Stimulated activated CD8-positive, alpha-beta memory T cell treated with anti-CD3 and anti-CD28 coated beads, Interleukin-15, amount 100 ng/mL, for 1 hour (primary cell): ENCODE results near the gene TUBGCP3.
"Not testable (repeated sequence)": the region's sequence is repeated elsewhere in the genome, so short reads cannot be mapped to it uniquely, and the experiment has no call there.

Experiments
- DNase-seq: peaks from one replicate; pipeline ENCODE4 v3.0.0-alpha.2; 2020; ENCODE audit warnings: low read depth

The TUBGCP3 gene

DNA sequence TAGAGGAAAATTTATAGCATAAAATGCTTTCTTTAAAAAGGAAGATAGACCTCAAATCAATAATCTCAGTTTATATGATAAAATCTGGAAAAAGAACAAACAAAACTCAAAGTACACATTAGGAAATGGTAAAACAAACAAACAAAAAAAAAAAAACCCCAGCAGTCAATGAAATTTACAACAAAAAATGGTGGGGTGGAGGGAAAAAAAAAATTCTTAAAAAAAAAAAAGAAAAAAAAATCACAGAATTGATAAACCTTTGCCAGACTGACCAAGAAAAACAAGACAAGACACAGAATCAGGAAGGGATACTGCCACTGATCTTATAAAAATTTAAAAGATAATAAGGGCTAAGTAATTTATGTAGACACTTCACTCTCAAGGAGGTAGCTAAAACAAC is 11.2 kb downstream of the TUBGCP3 start:
- no peak for DNase-seq

DNA sequence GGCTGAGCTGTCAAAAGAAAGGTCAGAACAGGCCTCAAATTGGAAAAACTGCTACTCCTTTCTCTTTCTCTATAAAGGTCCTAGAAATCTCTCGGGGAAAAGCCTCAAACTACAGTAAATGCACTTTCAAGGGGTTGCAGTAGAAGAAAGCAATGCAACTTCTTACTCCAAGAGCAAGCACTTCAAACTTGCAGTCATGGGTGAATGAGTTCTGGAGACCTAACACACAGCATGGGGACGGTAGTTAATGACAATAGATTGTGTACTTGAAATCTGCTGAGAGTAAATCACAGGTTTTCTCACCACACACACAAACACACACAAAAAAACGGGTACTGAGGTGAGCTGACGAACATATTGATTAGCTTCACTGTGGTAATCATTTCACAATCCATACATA is 11.8 kb downstream of the TUBGCP3 start:
- DNase-seq: no peak

DNA sequence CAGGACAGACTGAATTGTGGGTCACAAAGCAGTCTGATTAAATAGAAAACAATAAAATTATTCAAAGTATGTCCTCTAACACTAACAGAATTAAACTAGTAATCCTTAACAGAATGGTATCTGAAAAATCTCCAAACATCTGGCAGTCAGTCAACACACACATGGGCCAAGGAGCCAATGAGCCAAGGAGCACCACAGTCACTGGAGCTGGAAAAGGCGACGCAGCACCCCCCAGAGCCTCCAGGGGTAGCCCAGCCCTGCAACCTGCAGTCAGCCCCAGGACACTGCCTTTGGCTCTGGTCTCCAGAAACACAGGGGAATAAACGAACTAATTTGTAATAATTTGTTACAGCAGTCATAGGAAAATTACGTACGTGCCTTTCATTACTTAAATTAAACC is 12.3 kb downstream of the TUBGCP3 start:
- no peak for DNase-seq

GRCh38 chr13:112574834-112575613 is 12.9 kb downstream of the TUBGCP3 start:
- no peak for DNase-seq

GRCh38 chr13:112574416-112574815 is 13.5 kb downstream of the TUBGCP3 start:
- no peak for DNase-seq

- DNase-seq: no peak
These were observed 14.2 kb downstream of the TUBGCP3 start for GRCh38 chr13:112573710-112574109.

DNA sequence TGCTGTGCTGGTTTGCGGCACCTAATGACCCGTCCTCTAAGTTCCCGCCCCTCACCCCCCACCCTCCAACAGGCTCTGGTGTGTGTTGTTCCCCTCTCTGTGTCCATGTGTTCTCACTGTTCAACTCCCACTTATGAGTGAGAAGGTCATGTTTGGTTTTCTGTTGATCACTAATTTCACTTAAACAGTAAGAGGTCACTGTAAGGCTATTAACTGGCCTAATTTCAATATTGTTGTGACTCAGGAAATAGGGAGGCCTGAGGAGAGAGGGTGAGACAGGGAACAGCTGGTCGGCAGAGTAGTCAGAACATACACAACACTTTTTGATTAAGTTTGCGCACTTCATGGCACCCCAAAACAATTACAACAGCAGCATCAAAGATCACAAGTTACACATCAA is 15.6 kb downstream of the TUBGCP3 start:
- DNase-seq: no peak

DNA sequence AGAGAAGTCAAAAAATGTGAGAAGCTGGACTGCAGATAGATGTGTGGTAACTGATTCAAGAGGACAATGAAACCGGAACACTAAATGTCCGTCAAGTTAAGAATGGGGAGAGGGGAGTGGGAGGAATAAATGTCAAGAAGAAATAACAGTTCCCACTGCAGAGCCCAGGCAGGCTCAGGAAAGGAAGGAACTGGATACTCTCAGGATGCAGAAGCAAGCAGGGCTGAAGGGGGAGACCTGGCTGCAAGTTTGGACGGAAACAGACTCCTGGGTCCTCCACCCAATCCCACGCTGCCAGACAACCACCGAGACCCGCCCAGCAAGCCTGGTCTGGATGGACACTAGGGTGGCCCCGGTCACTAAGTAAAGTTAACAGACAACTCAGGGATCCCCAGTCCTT is 18.1 kb downstream of the TUBGCP3 start:
- no peak for DNase-seq

DNA sequence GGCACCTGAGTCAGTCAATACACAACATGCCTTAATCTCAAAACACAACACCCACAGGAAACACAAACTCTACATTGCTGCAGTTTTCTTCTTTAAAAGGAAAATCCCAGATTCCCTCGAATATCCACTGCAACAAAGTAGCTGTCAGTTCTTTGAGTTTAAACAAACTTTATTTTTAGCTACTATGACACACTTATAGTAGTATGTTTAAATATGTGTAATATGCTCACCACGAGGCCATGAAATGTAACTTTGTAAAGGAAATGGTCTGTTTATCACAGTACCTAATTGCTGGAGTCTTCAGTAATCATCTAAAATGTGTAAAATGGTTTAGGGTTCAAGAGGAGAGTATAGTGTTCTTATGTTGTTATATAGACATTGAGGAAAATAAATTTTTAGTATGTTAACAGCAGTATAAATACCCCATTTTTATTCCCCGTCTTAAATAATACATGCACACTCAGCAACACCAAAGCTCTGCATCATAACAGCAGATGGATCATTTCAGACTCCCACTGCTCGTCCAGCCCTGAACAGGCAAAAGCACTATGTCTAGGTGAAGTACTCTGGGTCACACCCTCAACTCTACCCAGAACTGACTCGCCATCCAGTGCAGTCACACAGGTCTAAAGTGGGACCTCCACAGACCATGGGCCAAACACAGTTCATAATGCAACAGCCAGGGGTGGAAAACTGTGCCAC is 20.6 kb downstream of the TUBGCP3 start:
- DNase-seq: no peak

DNA sequence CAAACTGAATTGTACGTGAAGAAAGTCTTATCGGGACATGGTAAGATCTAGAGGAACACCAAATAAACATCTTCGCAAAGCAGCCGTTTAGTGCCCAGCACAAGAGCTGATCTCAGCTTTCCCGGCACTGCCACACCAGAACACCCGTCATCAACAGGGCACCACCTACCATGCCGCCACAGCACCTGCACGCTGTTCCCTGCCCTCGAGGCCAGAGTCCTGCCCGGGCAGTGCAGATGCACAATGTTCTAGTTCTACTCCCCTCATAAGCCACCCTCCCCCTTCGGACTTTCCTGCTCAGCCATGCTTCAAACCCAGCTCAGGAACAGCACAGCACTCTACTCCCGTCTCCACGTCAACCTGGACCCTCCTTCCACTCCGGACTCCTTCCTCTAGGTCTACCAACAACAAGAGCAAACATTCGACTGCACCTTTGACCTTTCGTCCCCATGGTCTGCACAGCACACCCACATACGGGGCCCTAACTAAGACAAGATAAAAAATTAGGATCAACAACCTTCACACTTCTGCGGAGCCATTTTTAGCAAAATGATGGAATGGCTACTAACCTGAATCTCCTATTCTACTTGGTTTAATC is 25.1 kb downstream of the TUBGCP3 start:
- DNase-seq: no peak

GRCh38 chr13:112562254-112562653 is 25.7 kb downstream of the TUBGCP3 start:
- DNase-seq: no peak

DNA sequence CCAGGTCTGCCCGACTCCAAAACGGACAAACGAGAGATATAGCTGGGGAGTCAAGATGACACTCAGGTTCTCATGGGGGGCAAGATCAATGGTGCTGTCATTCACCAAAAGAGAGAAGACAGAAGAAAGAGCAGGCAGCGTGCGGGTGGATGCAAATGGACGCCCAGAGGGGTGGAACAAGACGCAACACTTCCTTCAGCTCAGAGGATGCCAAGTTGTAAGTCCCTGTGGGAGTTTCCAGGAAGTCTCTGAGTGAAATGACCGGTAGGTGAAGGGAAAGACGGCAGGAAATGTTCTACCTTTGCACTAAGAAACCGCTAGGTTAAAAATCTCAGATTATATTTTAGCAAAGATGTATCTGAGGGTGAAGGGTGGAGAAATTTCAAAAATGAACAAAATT is 26.5 kb downstream of the TUBGCP3 start:
- DNase-seq: no peak

GRCh38 chr13:112558696-112559418 is 29.1 kb downstream of the TUBGCP3 start:
- DNase-seq: no peak

DNA sequence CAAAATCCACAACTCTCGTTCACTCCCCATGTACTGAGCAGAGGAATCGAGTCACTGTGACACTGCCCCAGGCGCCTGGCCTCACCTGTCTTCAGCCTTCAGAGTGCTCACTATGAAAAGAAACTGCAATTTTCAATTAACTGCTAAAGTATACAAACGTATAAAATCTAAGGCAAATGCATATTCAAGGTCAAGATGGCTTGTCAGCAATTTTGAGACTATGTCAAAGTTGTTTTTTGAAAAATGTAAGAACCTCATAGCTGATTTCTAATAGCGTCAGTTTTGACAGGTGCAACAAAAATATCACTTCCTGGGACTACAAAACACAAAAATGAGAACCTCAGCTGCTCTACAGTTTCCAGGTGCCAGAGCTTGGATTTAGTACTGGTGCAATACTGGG is 31.4 kb downstream of the TUBGCP3 start:
- no peak for DNase-seq

GRCh38 chr13:112554214-112554850 is 33.6 kb downstream of the TUBGCP3 start:
- no peak for DNase-seq

DNA sequence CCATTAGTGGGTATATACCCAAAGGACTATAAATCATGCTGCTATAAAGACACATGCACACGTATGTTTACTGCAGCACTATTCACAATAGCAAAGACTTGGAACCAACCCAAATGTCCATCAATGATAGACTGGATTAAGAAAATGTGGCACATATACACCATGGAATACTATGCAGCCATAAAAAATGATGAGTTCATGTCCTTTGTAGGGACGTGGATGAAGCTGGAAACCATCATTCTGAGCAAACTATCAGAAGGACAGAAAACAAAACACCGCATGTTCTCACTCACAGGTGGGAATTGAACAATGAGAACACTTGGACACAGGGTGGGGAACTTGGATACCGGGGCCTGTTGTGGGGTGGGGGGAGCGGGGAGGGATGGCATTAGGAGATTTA is 39.0 kb downstream of the TUBGCP3 start:
- not testable (repeated sequence) for DNase-seq

- DNase-seq: no peak
These were observed 42.1 kb downstream of the TUBGCP3 start for GRCh38 chr13:112545856-112546255.

GRCh38 chr13:112532837-112533745 is 54.9 kb downstream of the TUBGCP3 start:
- no peak for DNase-seq

DNA sequence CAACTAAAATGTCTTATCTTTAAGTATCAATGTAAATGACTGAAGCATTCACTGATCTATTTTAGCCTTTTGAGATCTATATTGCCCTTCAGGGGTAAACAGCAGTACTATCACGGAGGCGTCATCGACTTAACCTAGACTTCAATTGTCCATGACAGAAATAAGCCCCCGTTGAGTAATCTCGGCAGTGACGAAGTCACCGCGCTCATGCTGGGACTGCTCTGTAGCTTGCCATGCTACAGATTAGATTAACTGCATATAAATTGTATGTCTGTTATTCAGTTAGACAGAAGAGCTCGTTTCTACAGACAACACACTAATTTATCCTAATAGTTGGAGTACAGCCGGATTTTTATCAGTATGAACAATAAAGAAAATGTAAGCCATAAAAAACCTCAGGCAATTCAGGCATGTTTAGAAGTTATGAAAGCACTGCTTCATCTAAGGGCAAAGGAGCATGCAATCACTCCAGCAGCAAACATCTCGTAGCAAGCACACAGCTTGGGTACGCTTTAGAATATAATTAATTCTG is 56.6 kb downstream of the TUBGCP3 start:
- DNase-seq: no peak

DNA sequence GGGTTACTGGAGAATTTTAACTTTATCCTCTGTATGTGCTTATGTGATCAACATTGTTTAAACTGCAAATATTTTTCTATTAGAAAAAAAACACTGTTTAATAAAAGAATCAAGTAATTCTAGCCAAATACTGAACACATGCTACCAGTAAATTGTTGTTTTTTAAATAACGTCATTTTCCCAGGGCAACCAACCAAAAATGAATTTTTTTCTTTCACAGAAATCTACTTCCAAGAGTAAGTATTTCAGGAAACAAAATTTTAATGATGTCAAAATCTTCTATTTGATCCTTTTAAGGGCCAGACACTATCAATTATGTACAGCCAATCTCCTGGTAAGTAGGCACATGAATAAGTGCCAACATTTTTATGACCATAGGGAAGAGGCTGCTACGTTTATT is 57.1 kb downstream of the TUBGCP3 start:
- DNase-seq: no peak

- no peak for DNase-seq
These were observed 58.7 kb downstream of the TUBGCP3 start for GRCh38 chr13:112529216-112529615.
